MM.1S (cell line): ENCODE data around the gene TMEM132D.

ENCODE experiments used
- EZH2phosphoT487 ChIP-seq: fragments of 300-600 bp; sonication (generic); IDR thresholded peaks from 2 replicates; pipeline ENCODE4 v1.6.1; 2018; ENCODE audit warnings: antibody characterized with exemption, low read length
- TF ChIP-seq, protein P1 (sequence below): fragments of 300-600 bp; sonication (generic); IDR thresholded peaks from 2 replicates; pipeline ENCODE4 v1.5.1; 2016; ENCODE audit warnings: antibody characterized with exemption, low read length, mixed read lengths

DNA sequence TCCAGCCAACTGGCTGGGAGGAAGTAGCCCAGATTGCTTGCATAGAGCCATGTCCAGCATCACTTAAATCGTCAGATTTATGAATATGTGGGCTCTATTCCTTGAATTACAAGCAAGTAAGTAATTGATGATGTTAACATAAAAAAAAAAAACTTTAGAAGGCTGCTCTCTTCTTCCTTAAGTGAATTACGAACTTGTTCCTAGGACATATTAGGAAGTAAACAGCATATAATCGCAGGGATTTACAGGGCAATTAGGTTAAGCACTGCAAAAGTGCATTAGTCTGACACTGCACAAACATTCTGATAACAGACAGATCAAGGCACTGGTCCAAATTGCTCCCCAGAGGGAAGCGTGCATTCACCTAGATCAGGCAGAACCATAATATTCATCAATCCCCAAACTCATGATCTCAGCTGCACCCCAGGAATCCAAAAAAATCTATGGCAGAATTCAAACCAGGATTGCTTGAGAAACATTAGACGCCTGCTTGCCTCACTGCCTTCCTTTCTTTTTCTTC is 293.2 kb downstream of the TMEM132D start:
- TF ChIP-seq, protein P1, sequence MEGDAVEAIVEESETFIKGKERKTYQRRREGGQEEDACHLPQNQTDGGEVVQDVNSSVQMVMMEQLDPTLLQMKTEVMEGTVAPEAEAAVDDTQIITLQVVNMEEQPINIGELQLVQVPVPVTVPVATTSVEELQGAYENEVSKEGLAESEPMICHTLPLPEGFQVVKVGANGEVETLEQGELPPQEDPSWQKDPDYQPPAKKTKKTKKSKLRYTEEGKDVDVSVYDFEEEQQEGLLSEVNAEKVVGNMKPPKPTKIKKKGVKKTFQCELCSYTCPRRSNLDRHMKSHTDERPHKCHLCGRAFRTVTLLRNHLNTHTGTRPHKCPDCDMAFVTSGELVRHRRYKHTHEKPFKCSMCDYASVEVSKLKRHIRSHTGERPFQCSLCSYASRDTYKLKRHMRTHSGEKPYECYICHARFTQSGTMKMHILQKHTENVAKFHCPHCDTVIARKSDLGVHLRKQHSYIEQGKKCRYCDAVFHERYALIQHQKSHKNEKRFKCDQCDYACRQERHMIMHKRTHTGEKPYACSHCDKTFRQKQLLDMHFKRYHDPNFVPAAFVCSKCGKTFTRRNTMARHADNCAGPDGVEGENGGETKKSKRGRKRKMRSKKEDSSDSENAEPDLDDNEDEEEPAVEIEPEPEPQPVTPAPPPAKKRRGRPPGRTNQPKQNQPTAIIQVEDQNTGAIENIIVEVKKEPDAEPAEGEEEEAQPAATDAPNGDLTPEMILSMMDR = no peak
- no peak for TF ChIP-seq EZH2phosphoT487
